Measurements from ENCODE around the gene UCHL1. TPM values are rescaled to one million over a fixed set of nuclear protein-coding genes. Genes with fewer than 3 reads are reported as not detected.
A peak's percentile ranks its signal among the peaks of the same experiment; 100 is the strongest.

The UCHL1 gene
- total and polyA plus RNA-seq, 2 of the 13 experiments (the other 11 are each of a cell fraction or from before 2014, with no cell fraction given) = not detected

DNA sequence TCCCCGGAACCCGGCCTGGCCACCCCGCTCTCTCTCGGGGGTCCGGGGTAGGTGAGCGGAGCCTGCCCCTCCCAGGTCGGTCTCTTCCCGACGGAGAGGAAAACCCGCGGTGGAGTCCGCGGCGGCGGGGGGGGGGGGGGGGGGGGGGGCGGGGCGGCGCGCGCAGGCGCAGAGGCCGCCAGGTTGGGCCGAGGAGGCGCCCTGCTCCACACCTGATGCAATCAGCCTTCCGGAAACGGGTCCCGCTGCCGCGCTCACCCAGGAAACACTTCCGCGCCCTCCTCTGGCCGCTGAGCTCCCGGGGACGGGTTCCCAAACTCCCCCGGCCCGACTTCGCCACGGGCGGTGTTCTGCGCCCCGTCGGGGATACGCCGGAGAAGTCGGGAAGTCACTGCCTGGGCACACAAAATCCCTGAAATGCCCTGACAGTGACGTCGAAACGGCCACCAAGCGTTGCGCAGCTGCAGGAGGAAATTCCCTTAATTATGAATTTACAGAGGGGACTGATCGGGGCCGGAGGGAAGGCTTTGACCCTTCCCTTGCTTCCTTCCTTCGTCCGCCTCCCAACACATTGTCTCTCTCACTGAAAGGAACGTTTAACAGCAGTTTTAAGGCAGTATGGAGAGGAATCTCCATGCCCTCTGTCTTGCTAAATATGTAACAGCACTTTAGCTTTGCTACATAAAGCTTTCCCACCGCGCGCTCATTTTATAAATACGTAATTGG lies 40.3 kb upstream of the UCHL1 start (continued):
- TF ChIP-seq ZNF646 (CRISPR knock-in tag; IDR thresholded peaks at IDR 0.05) (no peak), ZBTB34 (CRISPR knock-in tag; IDR thresholded peaks at IDR 0.05) (no peak), PHF21A (CRISPR knock-in tag; IDR thresholded peaks at IDR 0.05) (peak; percentile 73), ZNF382 (CRISPR knock-in tag; IDR thresholded peaks at IDR 0.05; ENCODE audit: borderline replicate concordance) (no peak), TOE1 (CRISPR knock-in tag; IDR thresholded peaks at IDR 0.05) (peak; percentile 74; the same call in 1 of the 2 replicates), THAP11 (CRISPR knock-in tag; IDR thresholded peaks at IDR 0.05) (peak; percentile 86), SMC3 (IDR thresholded peaks at IDR 0.05; ENCODE audit: low read length) (peak; percentile 18; the same call in 1 of the 2 replicates), ZNF737 (CRISPR knock-in tag; IDR thresholded peaks at IDR 0.05; ENCODE audit: borderline replicate concordance) (no peak)
- TF ChIP-seq, protein P1, sequence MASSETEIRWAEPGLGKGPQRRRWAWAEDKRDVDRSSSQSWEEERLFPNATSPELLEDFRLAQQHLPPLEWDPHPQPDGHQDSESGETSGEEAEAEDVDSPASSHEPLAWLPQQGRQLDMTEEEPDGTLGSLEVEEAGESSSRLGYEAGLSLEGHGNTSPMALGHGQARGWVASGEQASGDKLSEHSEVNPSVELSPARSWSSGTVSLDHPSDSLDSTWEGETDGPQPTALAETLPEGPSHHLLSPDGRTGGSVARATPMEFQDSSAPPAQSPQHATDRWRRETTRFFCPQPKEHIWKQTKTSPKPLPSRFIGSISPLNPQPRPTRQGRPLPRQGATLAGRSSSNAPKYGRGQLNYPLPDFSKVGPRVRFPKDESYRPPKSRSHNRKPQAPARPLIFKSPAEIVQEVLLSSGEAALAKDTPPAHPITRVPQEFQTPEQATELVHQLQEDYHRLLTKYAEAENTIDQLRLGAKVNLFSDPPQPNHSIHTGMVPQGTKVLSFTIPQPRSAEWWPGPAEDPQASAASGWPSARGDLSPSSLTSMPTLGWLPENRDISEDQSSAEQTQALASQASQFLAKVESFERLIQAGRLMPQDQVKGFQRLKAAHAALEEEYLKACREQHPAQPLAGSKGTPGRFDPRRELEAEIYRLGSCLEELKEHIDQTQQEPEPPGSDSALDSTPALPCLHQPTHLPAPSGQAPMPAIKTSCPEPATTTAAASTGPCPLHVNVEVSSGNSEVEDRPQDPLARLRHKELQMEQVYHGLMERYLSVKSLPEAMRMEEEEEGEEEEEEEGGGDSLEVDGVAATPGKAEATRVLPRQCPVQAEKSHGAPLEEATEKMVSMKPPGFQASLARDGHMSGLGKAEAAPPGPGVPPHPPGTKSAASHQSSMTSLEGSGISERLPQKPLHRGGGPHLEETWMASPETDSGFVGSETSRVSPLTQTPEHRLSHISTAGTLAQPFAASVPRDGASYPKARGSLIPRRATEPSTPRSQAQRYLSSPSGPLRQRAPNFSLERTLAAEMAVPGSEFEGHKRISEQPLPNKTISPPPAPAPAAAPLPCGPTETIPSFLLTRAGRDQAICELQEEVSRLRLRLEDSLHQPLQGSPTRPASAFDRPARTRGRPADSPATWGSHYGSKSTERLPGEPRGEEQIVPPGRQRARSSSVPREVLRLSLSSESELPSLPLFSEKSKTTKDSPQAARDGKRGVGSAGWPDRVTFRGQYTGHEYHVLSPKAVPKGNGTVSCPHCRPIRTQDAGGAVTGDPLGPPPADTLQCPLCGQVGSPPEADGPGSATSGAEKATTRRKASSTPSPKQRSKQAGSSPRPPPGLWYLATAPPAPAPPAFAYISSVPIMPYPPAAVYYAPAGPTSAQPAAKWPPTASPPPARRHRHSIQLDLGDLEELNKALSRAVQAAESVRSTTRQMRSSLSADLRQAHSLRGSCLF (CRISPR knock-in tag; IDR thresholded peaks at IDR 0.05; ENCODE audit: borderline replicate concordance) = no peak
- TF ChIP-seq, protein P2, sequence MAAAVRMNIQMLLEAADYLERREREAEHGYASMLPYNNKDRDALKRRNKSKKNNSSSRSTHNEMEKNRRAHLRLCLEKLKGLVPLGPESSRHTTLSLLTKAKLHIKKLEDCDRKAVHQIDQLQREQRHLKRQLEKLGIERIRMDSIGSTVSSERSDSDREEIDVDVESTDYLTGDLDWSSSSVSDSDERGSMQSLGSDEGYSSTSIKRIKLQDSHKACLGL (CRISPR knock-in tag; IDR thresholded peaks at IDR 0.05) = peak; percentile 72; the same call in 1 of the 2 replicates
- TF ChIP-seq, protein P3, sequence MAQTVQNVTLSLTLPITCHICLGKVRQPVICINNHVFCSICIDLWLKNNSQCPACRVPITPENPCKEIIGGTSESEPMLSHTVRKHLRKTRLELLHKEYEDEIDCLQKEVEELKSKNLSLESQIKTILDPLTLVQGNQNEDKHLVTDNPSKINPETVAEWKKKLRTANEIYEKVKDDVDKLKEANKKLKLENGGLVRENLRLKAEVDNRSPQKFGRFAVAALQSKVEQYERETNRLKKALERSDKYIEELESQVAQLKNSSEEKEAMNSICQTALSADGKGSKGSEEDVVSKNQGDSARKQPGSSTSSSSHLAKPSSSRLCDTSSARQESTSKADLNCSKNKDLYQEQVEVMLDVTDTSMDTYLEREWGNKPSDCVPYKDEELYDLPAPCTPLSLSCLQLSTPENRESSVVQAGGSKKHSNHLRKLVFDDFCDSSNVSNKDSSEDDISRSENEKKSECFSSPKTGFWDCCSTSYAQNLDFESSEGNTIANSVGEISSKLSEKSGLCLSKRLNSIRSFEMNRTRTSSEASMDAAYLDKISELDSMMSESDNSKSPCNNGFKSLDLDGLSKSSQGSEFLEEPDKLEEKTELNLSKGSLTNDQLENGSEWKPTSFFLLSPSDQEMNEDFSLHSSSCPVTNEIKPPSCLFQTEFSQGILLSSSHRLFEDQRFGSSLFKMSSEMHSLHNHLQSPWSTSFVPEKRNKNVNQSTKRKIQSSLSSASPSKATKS (CRISPR knock-in tag; IDR thresholded peaks at IDR 0.05) = no peak
